Nephron (organoid): ENCODE results near the gene MAP3K13.
"Not testable (repeated sequence)": the region's sequence is repeated elsewhere in the genome, so short reads cannot be mapped to it uniquely, and the experiment has no call there.

Experiments
- H3K27ac Mint-ChIP-seq, 3 experiments: 2 replicates each; pipeline ENCODE4 v1.8.0; 2020; ENCODE audit warnings: mixed read lengths in 3 of 3, mild to moderate bottlenecking in 2 of 3, moderate library complexity in 1 of 3
- H3K27me3 Mint-ChIP-seq: 2 replicates; pipeline ENCODE4 v1.8.0; 2021; ENCODE audit warnings: low read depth, mild to moderate bottlenecking, moderate library complexity, mixed read lengths
- H3K36me3 Mint-ChIP-seq: 2 replicates; pipeline ENCODE4 v1.8.0; 2020; ENCODE audit warnings: low read depth, mixed read lengths
- H3K4me1 Mint-ChIP-seq: 2 replicates; pipeline ENCODE4 v1.8.0; 2020; ENCODE audit warnings: mixed read lengths
- H3K4me3 Mint-ChIP-seq, 3 experiments: 2 replicates each; pipeline ENCODE4 v1.8.0; 2020; ENCODE audit warnings: mild to moderate bottlenecking in 3 of 3, mixed read lengths in 3 of 3, moderate library complexity in 2 of 3
- H3K9me3 Mint-ChIP-seq: 2 replicates; pipeline ENCODE4 v1.8.0; 2020; ENCODE audit warnings: mixed read lengths
- TF ChIP-seq, protein P1 (sequence below), 3 experiments: fragments of 200-600 bp; sonication (generic); IDR thresholded peaks; one replicate each; pipeline ENCODE4 v1.5.0; 2021; ENCODE audit warnings: antibody characterized with exemption in 3 of 3; ENCODE audit not compliant: unreplicated experiment in 3 of 3

The MAP3K13 gene

DNA sequence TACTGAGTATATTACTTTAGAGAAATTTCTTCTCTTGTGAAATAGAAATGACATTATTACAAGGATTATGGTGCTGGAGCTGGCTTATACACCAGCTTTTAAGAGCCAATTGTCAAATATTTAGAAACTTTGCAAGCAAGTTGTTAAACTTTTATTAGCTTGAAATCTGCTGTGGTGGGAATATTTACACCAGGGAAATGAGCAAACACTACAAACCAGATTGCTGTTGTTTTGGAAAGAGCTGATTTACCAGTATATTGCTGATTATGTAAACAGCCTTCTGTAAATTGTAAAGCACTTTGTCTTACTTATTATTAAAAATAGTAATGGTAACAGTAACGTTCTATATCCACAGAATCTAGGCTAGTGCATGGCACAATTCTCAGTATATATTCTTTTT, 61.5 kb downstream of the MAP3K13 start:
- Mint-ChIP-seq H3K9me3 (peaks cover 4% of the 10 kb centered on the region), H3K36me3 (peaks cover 11% of the 10 kb centered on the region), H3K4me3 (no peak overlapping the region), H3K27me3 (no peaks in the 10 kb centered on the region), H3K27ac (no peak overlapping the region), H3K4me1 (no peaks in the 10 kb centered on the region)
- TF ChIP-seq, protein P1, sequence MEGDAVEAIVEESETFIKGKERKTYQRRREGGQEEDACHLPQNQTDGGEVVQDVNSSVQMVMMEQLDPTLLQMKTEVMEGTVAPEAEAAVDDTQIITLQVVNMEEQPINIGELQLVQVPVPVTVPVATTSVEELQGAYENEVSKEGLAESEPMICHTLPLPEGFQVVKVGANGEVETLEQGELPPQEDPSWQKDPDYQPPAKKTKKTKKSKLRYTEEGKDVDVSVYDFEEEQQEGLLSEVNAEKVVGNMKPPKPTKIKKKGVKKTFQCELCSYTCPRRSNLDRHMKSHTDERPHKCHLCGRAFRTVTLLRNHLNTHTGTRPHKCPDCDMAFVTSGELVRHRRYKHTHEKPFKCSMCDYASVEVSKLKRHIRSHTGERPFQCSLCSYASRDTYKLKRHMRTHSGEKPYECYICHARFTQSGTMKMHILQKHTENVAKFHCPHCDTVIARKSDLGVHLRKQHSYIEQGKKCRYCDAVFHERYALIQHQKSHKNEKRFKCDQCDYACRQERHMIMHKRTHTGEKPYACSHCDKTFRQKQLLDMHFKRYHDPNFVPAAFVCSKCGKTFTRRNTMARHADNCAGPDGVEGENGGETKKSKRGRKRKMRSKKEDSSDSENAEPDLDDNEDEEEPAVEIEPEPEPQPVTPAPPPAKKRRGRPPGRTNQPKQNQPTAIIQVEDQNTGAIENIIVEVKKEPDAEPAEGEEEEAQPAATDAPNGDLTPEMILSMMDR (IDR thresholded peaks at IDR 0.05; ENCODE audit: unreplicated experiment in 3 of 3): no peak

DNA sequence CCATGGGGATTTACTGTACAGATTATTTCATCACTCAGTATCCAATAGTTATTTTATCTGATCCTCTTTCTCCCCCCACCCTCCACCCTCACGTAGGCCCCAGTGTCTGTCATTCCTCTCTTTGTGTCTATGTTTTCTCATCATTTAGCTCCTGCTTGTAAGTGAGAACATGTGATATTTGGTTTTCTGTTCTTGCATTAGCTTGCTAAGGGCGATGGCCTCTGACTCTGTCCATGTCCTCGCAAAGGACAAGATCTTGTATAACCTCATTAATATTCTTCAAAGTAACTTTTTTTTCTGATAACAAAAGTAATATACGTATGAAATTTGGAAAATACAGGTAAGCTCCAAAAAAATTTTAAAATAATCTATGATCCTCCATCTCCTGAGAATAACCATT, 67.4 kb downstream of the MAP3K13 start:
- no peaks in the 10 kb centered on the region for H3K9me3 Mint-ChIP-seq
- no peak overlapping the region for H3K4me3 Mint-ChIP-seq
- no peaks in the 10 kb centered on the region for H3K27me3 Mint-ChIP-seq
- TF ChIP-seq, protein P1 (IDR thresholded peaks at IDR 0.05; ENCODE audit: unreplicated experiment in 3 of 3): no peak
- peaks cover 18% of the 10 kb centered on the region for H3K36me3 Mint-ChIP-seq
- no peaks in the 10 kb centered on the region for H3K4me1 Mint-ChIP-seq
- no peak overlapping the region for H3K27ac Mint-ChIP-seq

DNA sequence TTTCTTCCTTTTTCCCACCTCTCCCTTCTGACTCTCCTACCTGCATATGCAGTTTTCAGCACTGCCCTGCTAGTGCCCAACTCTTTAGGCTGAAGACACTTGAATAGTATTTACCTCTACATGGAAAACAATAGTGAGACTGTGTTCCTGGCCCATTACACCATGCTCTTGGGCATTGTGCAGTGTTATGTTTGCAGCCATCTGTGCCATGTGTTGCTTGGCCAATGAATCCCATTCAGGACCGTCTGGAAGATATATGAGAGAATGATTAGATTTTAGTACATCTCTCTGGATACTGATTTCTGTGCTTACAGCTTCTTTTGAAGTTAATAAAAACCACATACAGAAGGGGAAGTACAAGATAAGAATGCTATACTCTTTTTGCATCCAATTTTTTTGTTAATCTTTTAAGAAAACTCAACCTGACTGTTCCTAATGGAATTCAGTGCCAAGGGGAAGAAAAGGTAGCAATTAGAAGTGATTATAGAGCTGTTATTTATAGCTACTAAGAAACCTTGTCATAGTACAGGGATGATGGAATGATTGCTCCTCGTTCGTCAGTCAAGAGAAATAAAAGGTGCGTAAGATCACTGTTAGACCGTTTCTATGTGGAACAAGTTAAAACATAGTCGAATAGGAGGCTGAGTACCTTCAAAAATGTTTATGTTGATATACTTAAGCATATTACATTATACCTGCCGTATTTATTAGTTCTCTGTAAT, 77.0 kb downstream of the MAP3K13 start:
- peaks cover 14% of the 10 kb centered on the region for H3K36me3 Mint-ChIP-seq
- H3K9me3 Mint-ChIP-seq: no peaks in the 10 kb centered on the region
- no peak overlapping the region for H3K4me3 Mint-ChIP-seq
- H3K27me3 Mint-ChIP-seq: no peaks in the 10 kb centered on the region
- TF ChIP-seq, protein P1 (IDR thresholded peaks at IDR 0.05; ENCODE audit: unreplicated experiment in 3 of 3): no peak
- H3K27ac Mint-ChIP-seq: no peak overlapping the region
- H3K4me1 Mint-ChIP-seq: no peaks in the 10 kb centered on the region

DNA sequence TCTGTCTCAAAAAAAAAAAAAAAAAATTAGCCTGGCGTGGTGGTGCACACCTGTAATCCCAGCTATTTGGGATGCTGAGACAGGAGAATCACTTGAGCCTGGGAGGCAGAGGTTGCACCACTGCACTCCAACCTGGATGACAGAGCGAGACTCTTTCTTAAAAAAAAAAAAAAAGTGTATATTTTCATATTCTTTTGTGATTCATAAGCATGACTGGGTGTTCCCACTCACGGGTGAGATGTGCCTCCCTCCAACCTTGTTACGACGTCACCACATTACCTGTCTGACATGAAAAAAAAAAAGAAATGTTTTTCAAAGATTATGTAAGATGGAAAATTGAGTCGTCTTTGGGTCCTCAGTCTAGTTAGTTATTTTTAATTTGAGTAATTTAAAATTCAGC, 79.1 kb downstream of the MAP3K13 start:
- Mint-ChIP-seq H3K27ac (no peak overlapping the region), H3K36me3 (peaks cover 16% of the 10 kb centered on the region), H3K4me3 (no peak overlapping the region), H3K27me3 (no peaks in the 10 kb centered on the region), H3K9me3 (no peaks in the 10 kb centered on the region), H3K4me1 (no peaks in the 10 kb centered on the region)
- TF ChIP-seq, protein P1 (IDR thresholded peaks at IDR 0.05; ENCODE audit: unreplicated experiment in 3 of 3): no peak

DNA sequence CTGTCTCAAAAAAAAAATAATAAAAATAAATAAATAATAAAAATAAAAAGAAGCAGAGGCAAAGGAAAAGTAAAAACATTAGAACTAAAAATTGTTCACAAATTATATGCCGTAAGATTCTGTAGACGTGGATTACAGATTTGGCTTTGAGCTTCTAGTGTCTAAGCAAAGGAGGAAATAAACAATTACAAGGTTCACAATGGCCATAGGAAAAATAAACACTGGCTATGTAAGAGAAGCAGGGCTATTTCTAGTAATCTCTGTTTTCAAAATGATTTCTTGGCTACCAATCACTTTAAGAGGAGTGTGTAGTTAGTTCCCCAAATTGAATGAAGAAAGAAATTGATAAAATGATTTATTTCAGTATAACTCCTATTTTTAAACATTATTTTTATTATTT, 81.4 kb downstream of the MAP3K13 start:
- Mint-ChIP-seq H3K36me3 (peaks cover 10% of the 10 kb centered on the region), H3K27me3 (no peaks in the 10 kb centered on the region), H3K4me1 (no peaks in the 10 kb centered on the region), H3K27ac (no peak overlapping the region), H3K9me3 (no peaks in the 10 kb centered on the region), H3K4me3 (no peak overlapping the region)
- TF ChIP-seq, protein P1 (IDR thresholded peaks at IDR 0.05; ENCODE audit: unreplicated experiment in 3 of 3): no peak

DNA sequence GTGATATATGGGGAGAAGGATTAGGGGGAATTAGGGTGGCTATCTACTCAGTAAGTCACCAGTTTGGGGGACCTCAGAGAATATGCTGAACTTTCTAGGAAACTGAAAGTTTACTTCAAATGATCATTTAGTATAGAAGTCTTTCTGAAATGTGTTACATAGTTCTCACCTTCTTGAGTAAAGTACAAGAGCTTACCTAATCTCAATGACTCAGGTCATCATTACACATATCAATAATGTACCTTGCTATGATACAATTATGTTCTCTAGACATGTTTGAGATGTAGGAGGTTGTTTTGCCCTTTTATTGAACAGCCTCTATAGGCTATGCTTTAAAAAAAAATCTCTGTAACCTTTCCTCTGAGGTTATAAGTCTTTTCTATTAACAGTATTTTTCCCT, 85.2 kb downstream of the MAP3K13 start:
- H3K27me3 Mint-ChIP-seq: no peaks in the 10 kb centered on the region
- no peaks in the 10 kb centered on the region for H3K9me3 Mint-ChIP-seq
- H3K4me3 Mint-ChIP-seq: no peak overlapping the region
- H3K36me3 Mint-ChIP-seq: peaks cover 23% of the 10 kb centered on the region
- H3K27ac Mint-ChIP-seq: no peak overlapping the region
- TF ChIP-seq, protein P1 (IDR thresholded peaks at IDR 0.05; ENCODE audit: unreplicated experiment in 3 of 3): no peak
- H3K4me1 Mint-ChIP-seq: no peaks in the 10 kb centered on the region

DNA sequence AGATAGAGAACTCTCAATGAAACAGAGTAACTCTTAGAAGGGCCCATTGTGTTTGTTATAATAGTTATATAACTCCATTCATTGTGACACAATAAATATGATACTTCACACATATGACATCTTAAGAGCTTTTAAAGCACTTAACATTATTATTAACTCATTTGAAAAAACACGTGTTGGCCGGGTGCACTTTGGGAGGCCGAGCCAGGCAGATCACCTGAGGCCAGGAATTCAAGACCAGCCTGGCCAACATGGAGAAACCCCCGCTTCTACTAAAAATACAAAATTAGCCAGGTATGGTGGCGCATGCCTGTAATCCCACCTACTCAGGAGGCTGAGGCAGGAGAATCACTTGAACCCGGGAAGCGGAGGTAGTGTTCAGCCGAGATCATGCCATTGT, 88.5 kb downstream of the MAP3K13 start:
- not testable (repeated sequence) for H3K9me3 Mint-ChIP-seq, H3K27ac Mint-ChIP-seq, H3K27me3 Mint-ChIP-seq, H3K4me1 Mint-ChIP-seq, H3K4me3 Mint-ChIP-seq
- H3K36me3 Mint-ChIP-seq: peaks cover 23% of the 10 kb centered on the region
